Heart left ventricle (tissue), 13 donors: ENCODE measurements around the gene DGKB.

ENCODE experiments used
- POLR2A ChIP-seq, 2 donors: fragments of 450-650 bp; IDR thresholded peaks; one replicate each; pipeline ENCODE4 v1.6.1; 2017; ENCODE audit warnings: antibody characterized with exemption in 2 of 2, mild to moderate bottlenecking in 2 of 2, moderate library complexity in 2 of 2
- TF ChIP-seq, protein P1 (sequence below), 12 donors: fragments of 200-600 bp; sonication (generic) in 4 of 12; IDR thresholded peaks; one replicate each; pipeline versions ENCODE4 v1.5.0 to v1.8.0; 2018 to 2022; ENCODE audit warnings: antibody characterized with exemption in 12 of 12, mild to moderate bottlenecking in 5 of 12
- donor health status: ischemic (EF 13 %, LVEDD 7.1; RV severe dilation, severe dysfunction).
- donor health status: DM: no; HTN: yes; CAD: no.
- donor health status: DM: no; HTN: no; CAD: no.
- donor health status: ischemic (EF 25% LVEDD 6.9; RV normal size, moderate dysfunction).
- donor health status: ischemic (EF 25% LVEDD 5.7; RV mildly dilated, moderate dysfunction).
- donor health status: ischemic (EF 35%, LVEDD 5.7; RV mildly dilated, moderate dysfunction).
- donor health status: nonischemic (EF 11% LVEDD 7.7; RV severe dilation, severe dysfunction).
- donor health status: DM: yes; HTN: yes; CAD: no.
- donor health status: PGD.
- donor health status: ischemic (EF 29% LVEDD 5.4; RV normal size, mild dysfunction).
- donor health status: nonischemic (EF 23%, LVEDD 6.1; RV moderate dilation, normal function).

GRCh38 chr7:14766747-14767146, 135.8 kb downstream of the DGKB start:
- TF ChIP-seq, protein P1, sequence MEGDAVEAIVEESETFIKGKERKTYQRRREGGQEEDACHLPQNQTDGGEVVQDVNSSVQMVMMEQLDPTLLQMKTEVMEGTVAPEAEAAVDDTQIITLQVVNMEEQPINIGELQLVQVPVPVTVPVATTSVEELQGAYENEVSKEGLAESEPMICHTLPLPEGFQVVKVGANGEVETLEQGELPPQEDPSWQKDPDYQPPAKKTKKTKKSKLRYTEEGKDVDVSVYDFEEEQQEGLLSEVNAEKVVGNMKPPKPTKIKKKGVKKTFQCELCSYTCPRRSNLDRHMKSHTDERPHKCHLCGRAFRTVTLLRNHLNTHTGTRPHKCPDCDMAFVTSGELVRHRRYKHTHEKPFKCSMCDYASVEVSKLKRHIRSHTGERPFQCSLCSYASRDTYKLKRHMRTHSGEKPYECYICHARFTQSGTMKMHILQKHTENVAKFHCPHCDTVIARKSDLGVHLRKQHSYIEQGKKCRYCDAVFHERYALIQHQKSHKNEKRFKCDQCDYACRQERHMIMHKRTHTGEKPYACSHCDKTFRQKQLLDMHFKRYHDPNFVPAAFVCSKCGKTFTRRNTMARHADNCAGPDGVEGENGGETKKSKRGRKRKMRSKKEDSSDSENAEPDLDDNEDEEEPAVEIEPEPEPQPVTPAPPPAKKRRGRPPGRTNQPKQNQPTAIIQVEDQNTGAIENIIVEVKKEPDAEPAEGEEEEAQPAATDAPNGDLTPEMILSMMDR (IDR thresholded peaks at IDR 0.05), result no peak
- TF ChIP-seq POLR2A (IDR thresholded peaks at IDR 0.05), result no peak
